HG03097 (cell line): ENCODE measurements around the gene QKI.
"Not testable (repeated sequence)": the region's sequence is repeated elsewhere in the genome, so short reads cannot be mapped to it uniquely, and the experiment has no call there.

Experiments
- ATAC-seq: cut with Tn5 transposase; IDR thresholded peaks from one replicate; pipeline ENCODE4 v1.9.1; 2021; ENCODE audit not compliant: unreplicated experiment, low FRiP score

Gene QKI

DNA sequence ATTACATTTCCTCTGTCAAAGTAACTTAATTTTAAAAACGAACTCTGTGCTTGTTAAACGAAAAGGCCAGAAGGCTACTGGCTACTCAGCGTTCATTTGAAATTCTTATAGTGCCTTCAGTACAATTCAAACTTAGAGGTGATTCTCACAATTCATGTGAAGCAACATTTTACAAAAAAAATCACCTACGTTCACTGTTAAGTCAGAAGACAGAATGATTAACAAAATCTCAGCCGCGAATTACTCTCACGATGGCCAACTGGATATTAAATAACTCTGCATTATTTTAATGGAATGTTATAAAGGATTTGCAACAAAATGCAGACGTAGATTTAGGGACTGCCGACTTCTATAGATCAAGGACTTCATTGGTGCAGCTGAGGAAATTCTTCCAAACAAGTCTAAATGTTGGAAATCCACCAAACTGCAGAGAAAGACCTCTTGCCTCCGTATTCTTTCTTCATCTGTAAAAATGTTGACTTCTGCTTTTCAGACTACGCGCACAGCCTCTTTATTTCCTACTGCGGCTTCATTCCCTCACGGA lies 1.6 kb upstream of the QKI start:
- no peak for ATAC-seq

DNA sequence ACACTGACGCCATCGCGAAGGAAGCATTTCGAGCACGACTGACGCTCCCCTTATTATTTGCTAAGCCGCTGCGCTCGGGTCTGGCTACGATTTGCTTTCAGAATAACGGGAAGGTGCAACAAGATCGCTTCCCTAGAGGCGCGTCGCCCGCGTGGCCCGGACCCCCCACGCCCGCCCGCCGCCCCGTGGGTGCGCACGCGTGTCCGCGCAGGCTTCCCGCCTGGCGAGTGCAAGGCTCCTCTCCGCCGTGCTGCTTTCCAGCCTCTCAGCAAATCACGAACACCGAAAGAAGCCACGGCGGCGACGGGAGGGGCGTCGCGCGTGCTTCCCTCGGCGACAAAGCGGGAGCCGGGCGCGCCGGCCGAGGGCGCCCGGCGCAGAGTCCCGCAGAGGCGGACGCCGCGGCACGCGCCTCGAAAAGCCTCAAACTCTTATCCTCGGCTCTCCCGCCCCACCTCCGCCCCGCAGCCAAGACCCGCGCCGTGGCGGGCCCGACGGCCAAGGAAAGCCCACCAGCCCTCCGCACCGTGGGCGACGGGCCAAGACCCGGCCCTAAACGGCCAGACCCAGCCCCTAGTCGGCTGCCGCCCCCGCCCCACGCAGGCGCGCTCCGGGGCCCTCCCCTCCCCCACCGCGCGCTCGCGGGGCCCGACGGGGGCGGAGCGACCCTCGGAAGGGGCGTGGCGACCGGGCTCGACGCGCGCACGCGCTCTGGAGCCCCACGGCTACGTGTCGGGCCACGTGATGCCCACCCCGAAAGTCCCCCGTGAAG lies 987 bp upstream of the QKI start:
- ATAC-seq: peak; percentile 53

DNA sequence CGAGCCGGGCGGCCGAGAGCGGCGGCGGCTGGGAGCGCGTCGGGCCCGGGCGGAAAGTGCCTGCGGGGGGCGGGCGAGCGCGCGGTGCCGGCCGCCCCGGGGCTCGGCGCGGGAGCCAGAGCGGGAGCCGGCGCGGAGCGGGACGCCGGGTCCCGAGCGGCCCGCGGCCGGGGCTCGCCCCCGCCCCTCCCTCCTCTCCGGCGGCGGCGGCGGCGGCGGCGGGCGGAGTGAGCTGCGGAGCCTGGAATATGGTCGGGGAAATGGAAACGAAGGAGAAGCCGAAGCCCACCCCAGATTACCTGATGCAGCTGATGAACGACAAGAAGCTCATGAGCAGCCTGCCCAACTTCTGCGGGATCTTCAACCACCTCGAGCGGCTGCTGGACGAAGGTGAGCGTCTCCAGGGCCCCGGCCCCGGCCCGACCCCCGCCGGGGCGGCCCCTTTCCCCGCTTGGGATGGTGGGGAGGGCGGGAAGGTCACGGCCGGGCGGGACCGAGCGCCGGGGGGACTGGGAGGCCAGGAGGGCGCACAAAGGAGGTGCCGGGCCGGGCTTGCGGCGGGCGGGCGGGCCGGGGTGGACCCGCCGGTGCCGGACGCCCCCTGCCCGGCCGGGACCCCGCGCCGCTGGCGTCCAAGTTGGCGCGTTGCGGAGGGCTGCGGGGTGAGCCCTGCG lies 565 bp downstream of the QKI start:
- peak; percentile 1 for ATAC-seq

DNA sequence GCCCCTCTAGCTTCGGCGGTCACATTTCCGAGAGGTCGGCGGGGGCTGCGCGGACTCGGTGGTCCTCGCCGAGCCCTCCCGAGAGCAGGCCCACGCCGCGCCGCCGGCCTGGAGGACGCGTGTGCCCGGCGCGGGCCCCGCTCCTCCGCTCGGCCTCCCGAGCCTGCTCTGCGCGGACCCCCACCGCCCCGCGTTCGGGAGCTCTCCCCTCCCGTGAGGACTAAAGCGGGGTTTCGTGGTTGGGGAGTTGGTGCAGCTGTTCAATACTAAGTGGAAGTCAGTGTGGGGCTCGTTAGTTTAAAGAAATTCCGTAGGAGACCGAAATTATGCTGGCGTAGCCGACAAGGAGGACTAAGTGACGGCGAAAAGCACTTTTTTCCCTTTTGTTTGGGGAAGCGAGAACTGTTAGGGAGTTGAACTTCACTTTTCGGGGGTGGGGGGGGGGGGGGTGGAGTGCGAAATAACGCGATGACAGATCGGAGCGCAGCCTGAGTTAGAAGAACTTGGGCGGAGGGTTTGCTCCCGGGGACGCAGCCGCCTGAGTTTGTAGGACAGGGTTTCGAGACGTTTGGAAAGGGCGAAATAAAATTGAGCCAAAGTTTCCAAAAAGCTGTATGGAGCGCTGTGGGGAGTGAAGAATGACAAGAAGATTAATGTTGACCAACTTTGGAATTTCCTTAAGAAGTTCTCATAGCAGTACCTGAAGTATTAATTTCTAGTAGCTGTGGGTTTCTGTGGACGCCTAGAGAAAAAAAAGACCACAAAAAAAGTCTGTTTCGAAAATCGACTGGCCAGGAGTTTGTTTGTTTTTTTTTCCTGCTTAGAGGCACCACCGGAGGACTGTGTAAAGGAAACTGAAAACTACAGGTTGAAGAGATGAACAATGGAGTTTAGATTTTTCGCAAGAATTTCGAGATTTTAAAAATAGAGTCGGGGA lies 1.4 kb downstream of the QKI start:
- no peak for ATAC-seq

DNA sequence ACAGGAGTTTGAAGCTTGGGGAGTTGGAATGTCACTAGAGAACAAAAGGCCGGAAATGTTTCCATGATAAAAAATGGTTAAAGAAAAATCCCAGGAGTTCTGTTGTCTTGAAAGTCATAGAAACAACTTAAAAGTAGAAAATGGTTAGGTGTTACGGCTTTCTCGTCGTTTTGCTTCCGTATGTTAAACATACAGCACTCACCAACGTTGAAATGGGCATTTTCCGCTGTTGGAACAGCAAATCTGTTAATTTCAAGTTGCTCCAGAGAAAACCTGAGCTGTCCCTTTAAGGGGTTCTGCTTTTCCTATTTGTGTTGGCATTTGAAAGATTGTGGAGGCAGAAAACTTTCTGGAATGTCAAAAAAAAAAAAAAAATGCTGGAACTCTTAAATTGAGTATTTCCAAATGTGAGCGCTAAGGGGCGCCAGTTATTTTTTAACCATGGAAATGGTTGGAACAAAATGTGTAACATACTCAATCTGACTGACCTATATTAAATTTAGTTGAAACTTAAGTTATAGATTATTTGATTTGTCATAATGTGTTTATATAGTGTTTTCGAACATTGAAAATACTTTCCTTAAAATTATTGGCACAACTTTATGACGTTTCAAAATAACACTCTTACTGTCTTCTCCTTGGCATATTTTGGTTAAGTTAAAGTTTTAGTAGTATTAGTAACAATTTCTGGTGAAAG lies 2.2 kb downstream of the QKI start:
- ATAC-seq: no peak

DNA sequence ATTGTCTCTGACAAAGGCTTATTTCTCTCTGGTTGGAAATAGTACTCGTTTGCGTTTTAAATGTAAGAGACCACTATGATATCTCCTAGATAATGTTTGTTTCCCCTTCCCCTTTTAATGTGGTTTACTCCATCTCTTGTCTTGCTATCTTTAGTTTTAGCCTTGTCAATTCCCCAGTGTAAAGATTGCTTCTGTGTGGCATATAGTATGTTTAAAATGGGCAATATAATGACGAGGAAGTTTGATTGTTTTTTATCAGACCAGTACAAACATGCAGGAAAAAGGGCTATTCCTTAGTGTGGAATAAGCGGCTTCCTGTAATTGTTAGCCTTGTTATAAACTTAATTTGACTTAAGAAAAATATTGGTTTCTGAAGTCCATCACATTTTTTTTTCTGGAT lies 3.1 kb downstream of the QKI start:
- no peak for ATAC-seq

DNA sequence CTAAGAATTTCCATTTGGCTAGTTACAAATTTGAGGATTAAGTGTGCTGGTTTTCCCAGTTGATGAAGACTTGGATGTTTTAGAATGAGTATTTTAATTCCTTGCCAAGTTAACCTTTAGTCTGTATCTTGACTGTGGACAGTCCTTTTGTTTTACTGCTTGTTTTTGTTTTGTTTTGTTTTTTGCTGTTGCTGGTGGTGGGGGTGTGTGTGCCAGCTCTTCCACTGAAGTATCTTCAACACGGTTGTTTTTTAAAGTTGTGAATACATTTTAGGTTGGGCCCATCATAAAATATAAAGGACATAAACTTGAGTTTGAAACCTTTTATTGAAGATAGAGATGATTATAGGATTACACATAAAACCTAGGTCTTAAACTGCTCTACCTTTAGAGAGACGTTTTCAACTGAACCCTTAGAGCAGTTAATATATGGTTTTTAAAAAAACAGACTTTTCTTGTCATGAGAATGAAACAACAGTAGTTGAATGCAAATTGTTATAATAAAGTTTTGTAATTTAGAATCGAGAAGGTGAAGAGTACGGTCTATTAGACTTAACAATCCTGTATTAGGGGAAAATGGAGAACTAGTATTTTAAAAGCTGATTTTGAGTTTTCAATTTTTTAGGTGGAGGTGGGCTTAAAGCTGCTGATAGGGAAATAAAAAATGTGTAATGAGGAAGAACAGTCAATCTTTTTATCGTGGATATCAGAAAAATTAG lies 4.0 kb downstream of the QKI start:
- ATAC-seq: no peak

DNA sequence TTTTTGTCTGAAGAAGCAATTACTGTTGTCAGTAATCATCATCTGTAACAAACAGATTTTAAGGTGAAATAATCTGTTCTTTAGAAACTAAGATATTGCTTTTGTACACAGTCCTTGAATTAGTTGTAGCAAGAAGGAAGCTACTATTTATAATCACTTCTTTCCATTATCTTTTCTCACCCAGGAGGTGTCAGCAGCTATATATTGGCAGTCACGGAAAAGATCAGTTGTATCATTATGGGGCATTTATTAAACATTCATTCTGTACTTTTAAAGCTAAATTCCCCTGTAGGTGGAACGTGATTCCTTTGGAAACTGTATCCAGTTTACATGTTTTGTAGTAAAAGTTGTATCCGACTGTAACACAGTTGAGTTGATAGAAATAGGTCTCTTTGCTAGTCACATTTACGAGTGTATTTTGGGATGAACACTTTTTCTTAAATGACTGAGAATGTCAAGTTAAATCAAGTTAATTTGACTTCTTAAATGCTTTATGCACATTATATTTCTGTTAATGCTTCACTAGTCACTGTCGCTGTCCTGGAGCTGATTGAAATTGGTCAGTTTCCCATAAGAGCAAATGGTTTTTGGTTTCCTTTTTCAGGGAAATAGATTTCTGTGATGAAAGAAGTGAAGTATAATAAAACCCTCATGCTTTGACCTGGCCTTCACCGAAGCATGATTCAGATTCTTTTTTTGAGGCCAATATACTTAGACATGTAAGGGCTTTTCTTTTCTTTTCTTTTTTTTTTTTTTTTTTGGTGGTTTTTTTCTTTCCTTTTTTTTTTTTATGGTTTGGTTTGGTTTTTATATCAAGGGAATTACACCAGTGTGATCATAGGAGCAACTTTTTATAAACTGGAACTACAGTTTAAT lies 5.1 kb downstream of the QKI start:
- no peak for ATAC-seq

DNA sequence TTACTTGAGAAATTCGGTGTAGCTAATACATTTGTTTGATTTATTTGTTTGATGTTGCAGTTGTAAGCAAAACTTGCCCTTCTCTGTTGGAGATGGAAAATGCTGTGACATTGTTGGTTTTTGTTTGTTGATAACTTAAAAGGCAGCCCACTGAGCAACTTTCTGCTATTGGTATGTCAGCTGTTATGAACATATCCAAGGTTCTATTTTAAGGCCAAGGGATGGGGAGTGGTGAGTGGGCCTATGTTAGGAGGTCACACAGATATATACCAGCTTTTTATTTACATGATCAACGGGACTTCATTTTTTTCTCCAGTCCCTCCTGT lies 5.7 kb downstream of the QKI start:
- no peak for ATAC-seq

DNA sequence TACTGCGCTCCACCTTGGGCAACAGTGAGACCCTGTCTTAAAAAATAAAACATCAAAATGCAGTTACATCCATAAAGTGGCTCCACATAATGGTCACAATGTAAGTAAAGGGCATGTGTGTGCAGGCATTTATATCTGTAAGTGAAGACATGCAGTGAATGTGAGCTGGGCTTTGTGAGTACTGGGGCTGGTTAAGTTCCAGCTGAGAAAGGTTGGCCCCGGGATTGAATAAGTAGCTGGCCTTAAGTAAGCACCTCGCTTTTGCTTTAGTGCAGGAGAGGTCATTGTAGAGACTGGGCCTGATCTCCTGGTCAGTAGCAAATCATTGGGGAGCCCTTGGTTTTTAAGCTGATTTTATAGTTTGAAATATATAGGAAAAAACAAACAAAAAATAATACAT lies 8.0 kb downstream of the QKI start:
- no peak for ATAC-seq

DNA sequence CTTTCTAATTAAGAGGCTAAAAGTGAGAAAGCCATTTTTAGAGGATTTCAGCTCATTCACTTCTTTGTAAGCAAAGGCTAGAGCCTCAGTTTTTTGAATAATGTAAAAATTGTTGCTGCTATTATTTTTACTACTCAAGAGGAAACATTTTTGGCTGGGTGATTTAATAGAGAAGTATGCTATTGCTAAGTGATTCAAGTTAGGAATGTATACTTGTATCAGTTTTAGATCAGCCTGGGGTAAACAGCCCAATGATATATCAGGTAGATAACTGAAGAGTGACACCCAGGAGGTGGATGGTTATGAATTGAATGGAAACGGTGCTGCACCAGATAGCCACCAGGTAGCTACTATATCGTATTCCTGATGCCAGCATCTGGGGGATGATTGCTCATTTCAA lies 9.2 kb downstream of the QKI start:
- ATAC-seq: no peak

DNA sequence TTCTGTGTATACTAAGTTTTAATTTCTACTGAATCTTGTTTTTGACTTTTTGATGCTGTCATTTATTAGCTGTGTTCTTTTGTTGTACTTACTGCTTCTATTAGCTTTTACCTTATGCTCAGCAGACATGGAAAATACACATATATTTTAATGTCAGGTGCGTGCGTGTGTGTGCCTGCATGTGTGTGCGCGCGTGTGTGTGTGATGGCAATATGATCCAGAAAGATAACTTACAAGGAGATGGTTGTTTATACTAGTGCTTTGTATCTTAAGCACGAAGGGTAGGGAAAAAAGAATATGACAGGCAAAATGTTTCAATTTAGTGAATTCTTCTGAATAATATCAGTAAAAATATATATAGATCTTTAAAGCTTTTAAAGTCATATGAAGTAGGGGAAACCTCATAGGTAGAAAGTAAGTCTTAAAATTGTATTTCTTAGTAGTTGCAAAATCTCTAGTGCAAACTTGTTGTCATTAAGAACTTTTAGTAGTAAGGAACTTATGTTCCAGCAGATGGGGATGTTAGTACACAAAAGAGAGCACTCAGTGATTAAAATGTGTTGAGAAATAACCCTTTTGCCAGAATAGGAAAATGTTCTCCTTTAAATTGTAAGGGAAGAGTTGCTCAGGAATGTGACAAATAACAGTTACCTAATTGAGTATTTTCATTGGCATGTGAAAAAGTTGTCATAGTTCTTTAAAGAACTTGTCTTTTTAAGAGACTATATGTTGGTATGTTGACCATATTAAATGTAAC lies 13.2 kb downstream of the QKI start:
- ATAC-seq: no peak

DNA sequence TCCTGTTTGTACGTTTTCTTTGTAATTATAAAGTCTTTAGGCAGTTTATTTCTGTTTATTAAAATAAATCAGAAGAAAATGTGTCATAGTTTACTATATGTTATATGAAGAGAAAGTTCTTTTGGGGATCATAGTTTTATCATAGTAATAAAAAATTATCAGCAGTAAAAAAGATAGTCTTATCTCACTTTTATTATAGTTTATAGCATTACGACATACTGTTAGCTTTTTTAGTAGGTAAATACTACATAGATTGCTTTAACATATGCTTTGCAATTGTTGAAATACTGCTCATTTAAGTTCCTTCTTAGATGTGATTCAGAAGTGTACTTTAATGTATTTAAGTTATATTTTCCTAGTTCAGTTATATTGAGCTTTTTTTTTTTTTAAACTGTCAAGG lies 13.9 kb downstream of the QKI start:
- no peak for ATAC-seq

DNA sequence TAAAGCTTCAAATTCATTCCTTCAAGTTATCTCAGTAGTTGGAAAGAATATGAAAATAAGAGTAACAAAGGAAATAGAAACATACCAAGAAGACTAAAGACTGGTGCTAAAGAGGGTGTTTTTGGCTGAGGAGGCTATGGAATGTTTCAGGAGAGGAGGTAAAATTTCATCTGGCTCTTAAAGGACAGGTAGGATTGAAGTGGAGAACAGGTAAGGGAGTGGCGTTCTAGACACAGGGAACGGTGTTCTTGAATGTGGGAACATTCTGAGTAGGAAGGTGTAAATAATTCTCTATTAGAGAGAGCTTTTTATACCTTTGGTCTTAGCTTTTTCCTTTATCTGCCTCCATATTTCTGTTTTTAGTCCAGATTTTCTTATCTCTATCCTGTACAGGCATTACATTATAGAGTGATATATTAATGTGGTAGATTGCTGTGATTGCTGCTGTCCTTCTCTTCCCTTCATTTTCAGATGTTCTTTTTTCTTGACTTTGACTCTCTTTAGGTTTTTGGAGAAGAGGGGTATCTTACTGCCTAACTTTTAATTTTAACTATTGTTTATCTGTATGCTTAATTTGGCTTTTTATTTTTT lies 15.4 kb downstream of the QKI start:
- no peak for ATAC-seq

DNA sequence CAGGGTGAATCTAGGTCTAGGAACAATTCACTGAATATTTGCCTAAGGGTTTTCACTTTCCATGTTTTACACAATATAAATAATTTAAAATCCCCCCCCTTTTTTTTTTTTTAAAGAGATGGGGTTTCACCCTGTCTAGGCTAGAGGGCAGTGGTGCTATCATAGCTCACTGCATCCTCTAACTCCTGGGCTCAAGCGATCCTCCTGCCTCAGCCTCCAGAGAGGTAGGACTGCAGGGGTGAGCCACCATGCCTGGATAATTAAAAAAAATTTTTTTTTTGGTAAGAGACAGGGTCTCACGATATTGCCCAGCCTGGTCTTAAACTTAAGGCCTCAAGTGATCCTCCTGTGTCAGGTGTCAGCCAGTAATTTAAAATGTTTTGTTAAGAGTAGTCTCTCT lies 17.8 kb downstream of the QKI start:
- ATAC-seq: no peak

DNA sequence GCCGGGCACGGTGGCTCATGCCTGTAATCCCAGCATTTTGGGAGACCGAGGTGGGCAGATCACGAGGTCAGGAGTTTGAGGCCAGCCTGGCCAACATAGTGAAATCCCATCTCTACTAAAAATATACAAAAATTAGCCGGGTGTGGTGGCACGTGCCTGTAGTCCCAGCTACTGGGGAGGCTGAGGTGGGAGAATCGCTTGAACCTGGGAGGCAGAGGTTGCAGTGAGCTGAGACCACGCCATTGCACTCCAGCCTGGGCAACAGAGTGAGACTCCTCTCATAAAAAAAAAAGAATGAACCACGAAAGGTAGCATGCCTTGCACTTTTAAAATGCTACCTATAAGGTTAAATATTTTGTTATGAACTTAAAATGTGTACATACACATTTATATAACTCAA lies 19.0 kb downstream of the QKI start:
- ATAC-seq: not testable (repeated sequence)

DNA sequence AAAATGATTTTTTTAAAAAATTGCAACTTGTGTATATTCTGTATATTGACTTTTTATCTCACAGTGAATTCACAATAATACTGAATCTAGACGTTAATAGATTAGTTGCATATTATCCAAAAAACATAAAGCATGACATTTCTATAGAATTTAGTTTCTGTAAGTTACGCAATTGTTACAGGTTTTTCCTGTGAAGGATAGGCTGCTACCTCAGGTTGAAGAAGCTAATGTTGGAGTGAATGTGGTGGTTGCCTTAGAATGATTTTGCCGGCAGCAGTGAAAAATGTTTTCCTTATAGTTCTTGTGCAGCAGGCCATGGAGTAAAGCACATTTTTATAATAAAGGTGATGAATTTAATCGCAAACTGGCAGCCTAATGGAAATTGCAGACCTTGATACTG lies 20.5 kb downstream of the QKI start:
- no peak for ATAC-seq

DNA sequence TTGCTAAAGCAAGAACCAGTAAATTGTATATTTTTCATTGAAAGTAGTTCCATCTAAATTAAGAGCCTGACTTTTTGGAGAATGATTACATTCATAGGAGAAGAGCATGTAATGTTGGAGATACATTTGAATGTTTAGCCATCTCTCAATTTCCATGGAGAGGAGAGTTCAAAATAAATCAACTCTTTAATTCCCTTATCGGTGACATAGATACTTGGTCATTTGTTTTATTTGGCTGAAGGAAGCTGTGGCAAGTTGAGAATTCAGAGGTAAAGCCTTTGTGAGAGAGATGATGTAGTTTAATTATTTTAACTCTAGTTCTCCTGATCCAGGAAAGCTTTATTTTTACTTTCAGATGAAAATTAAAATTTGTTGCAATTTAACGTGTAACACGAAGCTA lies 22.3 kb downstream of the QKI start:
- ATAC-seq: no peak
